Neural progenitor cell (in vitro differentiated cells): ENCODE data around the gene SNX1. TPM values are rescaled to one million over a fixed set of nuclear protein-coding genes. Genes with fewer than 3 reads are reported as not detected.
"Not testable (repeated sequence)": the region's sequence is repeated elsewhere in the genome, so short reads cannot be mapped to it uniquely, and the experiment has no call there.

Experiments used
- DNase-seq: peaks from one replicate; pipeline ENCODE4 v3.0.0-alpha.2; 2016; ENCODE audit warnings: low spot score
- H2AFZ ChIP-seq: fragments of 200-600 bp; sonication (generic); replicated peaks from 2 replicates; pipeline ENCODE4 v1.6.1; 2016; ENCODE audit warnings: antibody characterized with exemption
- H3F3A ChIP-seq: fragments of 200-600 bp; sonication (generic); 2 replicates; pipeline ENCODE4 v1.6.1; 2016; ENCODE audit warnings: antibody characterized with exemption, low read depth
- H3K27ac ChIP-seq: fragments of 200-600 bp; sonication (generic); 2 replicates; pipeline ENCODE4 v1.5.1; 2016; ENCODE audit warnings: mild to moderate bottlenecking
- H3K27me3 ChIP-seq: fragments of 200-600 bp; sonication (generic); 2 replicates; pipeline ENCODE4 v1.6.1; 2016; ENCODE audit warnings: mild to moderate bottlenecking, moderate library complexity
- H3K36me3 ChIP-seq: fragments of 200-600 bp; sonication (generic); 2 replicates; pipeline ENCODE4 v1.5.1; 2016
- H3K4me1 ChIP-seq: fragments of 200-600 bp; sonication (generic); 2 replicates; pipeline ENCODE4 v1.6.1; 2016; ENCODE audit warnings: mixed run types
- H3K4me2 ChIP-seq: fragments of 200-600 bp; sonication (generic); 2 replicates; pipeline ENCODE4 v1.6.1; 2016
- H3K4me3 ChIP-seq: fragments of 200-600 bp; sonication (generic); 2 replicates; pipeline ENCODE4 v1.5.1; 2016
- H3K79me2 ChIP-seq: fragments of 200-600 bp; sonication (generic); 2 replicates; pipeline ENCODE4 v1.6.1; 2016; ENCODE audit warnings: low read depth
- H3K9ac ChIP-seq: fragments of 200-600 bp; sonication (generic); 2 replicates; pipeline ENCODE4 v1.6.1; 2016
- H3K9me3 ChIP-seq: fragments of 200-600 bp; sonication (generic); 2 replicates; pipeline ENCODE4 v1.5.1; 2016; ENCODE audit warnings: low read depth
- H4K20me1 ChIP-seq: fragments of 200-600 bp; sonication (generic); 2 replicates; pipeline ENCODE4 v1.6.1; 2016; ENCODE audit warnings: low read depth
- H3K27ac Mint-ChIP-seq: 3 replicates; pipeline ENCODE4 v1.8.0; 2021; ENCODE audit warnings: mixed read lengths
- H3K27me3 Mint-ChIP-seq: 2 replicates; pipeline ENCODE4 v1.8.0; 2022; ENCODE audit warnings: low read depth, mild to moderate bottlenecking, inconsistent platforms, moderate library complexity, mixed read lengths; ENCODE audit not compliant: insufficient read depth
- H3K36me3 Mint-ChIP-seq: 3 replicates; pipeline ENCODE4 v1.8.0; 2021; ENCODE audit warnings: mixed read lengths
- H3K4me1 Mint-ChIP-seq: 3 replicates; pipeline ENCODE4 v1.8.0; 2021; ENCODE audit warnings: mixed read lengths
- H3K4me3 Mint-ChIP-seq: 3 replicates; pipeline ENCODE4 v1.8.0; 2021; ENCODE audit warnings: mild to moderate bottlenecking, moderate library complexity, mixed read lengths
- H3K9me3 Mint-ChIP-seq: 3 replicates; pipeline ENCODE4 v1.8.0; 2020; ENCODE audit warnings: mixed read lengths
- EZH2 ChIP-seq: fragments of 200-600 bp; sonication (generic); IDR thresholded peaks from 2 replicates; pipeline ENCODE4 v1.6.1; 2017; ENCODE audit warnings: antibody characterized with exemption, mild to moderate bottlenecking, moderate library complexity
- EZH2phosphoT487 ChIP-seq: fragments of 200-600 bp; sonication (generic); IDR thresholded peaks from 2 replicates; pipeline ENCODE4 v1.6.1; 2017; ENCODE audit warnings: antibody characterized with exemption
- total RNA-seq: library from RNA; depleted of rRNA; stranded (reverse); fragments of >200 nt; gene quantifications from 2 replicates; pipeline ENCODE4 v1.2.3, GENCODE V29; 2015; ENCODE audit warnings: low replicate concordance
- TF ChIP-seq, protein P1 (sequence below): fragments of 200-600 bp; sonication (generic); IDR thresholded peaks from 2 replicates; pipeline ENCODE4 v1.5.1; 2017; ENCODE audit warnings: antibody characterized with exemption, mild to moderate bottlenecking

The SNX1 gene
- total RNA-seq, 1 donor from 2014 or later: 24.0 TPM

DNA sequence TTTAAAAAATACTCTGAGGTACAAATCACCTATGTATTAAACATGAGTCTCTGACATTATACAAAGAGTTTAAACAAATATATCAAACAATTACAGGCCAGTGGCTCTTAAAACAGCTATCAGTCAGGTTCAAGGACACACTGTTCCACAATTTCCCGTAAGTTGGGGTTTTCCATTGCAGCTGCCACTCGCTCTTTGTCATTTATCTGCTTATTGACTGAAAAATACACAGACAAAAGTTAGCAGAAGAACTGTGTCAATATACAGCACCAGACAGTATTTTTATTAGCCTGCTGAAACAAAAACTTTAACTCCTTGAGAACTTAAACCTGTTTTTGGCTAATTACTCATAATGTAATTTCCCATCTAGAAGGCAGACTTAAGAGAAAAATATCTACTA lies 23.0 kb upstream of the SNX1 start:
- no peak overlapping the region for H3K4me3 ChIP-seq
- no peaks in the 10 kb centered on the region for H4K20me1 ChIP-seq
- TF ChIP-seq EZH2: no peak
- TF ChIP-seq, protein P1, sequence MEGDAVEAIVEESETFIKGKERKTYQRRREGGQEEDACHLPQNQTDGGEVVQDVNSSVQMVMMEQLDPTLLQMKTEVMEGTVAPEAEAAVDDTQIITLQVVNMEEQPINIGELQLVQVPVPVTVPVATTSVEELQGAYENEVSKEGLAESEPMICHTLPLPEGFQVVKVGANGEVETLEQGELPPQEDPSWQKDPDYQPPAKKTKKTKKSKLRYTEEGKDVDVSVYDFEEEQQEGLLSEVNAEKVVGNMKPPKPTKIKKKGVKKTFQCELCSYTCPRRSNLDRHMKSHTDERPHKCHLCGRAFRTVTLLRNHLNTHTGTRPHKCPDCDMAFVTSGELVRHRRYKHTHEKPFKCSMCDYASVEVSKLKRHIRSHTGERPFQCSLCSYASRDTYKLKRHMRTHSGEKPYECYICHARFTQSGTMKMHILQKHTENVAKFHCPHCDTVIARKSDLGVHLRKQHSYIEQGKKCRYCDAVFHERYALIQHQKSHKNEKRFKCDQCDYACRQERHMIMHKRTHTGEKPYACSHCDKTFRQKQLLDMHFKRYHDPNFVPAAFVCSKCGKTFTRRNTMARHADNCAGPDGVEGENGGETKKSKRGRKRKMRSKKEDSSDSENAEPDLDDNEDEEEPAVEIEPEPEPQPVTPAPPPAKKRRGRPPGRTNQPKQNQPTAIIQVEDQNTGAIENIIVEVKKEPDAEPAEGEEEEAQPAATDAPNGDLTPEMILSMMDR: no peak
- no peak for TF ChIP-seq EZH2phosphoT487

DNA sequence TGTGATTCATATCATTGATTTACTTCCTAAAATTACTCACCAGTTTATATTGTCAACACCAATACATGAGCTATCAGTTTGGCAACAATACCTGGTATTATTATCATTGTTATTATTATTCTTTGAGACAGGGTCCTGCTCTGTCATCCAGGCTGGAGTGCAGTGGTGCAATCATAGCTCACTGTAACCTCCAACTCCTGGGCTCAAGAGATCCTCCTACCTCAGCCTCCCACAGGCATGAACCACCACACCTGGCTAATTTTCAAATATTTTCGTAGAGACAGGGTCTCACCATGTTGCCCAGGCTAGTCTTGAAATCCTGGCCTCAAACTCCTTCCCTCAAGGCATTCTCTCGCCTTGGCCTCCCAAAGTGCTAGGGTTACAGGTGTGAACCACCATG lies 22.3 kb upstream of the SNX1 start:
- not testable (repeated sequence) for H3K4me3 Mint-ChIP-seq, H3K27me3 Mint-ChIP-seq, H3K9me3 Mint-ChIP-seq, H3K79me2 ChIP-seq, H3K27ac ChIP-seq, H4K20me1 ChIP-seq, DNase-seq, H3K4me2 ChIP-seq, H3K27ac Mint-ChIP-seq, H3K36me3 ChIP-seq, H2AFZ ChIP-seq, H3K9ac ChIP-seq, H3F3A ChIP-seq, H3K4me1 Mint-ChIP-seq, H3K4me1 ChIP-seq, H3K4me3 ChIP-seq, H3K9me3 ChIP-seq, H3K27me3 ChIP-seq
- peaks cover 11% of the 10 kb centered on the region for H3K36me3 Mint-ChIP-seq

More for the DNA sequence above, 23.0 kb upstream of the SNX1 start:
- Histone ChIP-seq H3K36me3 (peaks cover 8% of the 10 kb centered on the region), H3K4me2 (no peak overlapping the region), H3K27ac (no peak overlapping the region), H3K9me3 (no peaks in the 10 kb centered on the region), H3F3A (no peaks in the 10 kb centered on the region), H2AFZ (no peak overlapping the region), H3K27me3 (no peaks in the 10 kb centered on the region), H3K79me2 (peaks cover 7% of the 10 kb centered on the region), H3K4me1 (no peaks in the 10 kb centered on the region), H3K9ac (no peak overlapping the region)
- H3K27me3 Mint-ChIP-seq: no peaks in the 10 kb centered on the region
- DNase-seq: no peak
- peaks cover 11% of the 10 kb centered on the region for H3K36me3 Mint-ChIP-seq
- no peaks in the 10 kb centered on the region for H3K9me3 Mint-ChIP-seq
- peaks cover under 1% of the 10 kb centered on the region for H3K4me1 Mint-ChIP-seq
- no peak overlapping the region for H3K4me3 Mint-ChIP-seq
- H3K27ac Mint-ChIP-seq: no peak overlapping the region

DNA sequence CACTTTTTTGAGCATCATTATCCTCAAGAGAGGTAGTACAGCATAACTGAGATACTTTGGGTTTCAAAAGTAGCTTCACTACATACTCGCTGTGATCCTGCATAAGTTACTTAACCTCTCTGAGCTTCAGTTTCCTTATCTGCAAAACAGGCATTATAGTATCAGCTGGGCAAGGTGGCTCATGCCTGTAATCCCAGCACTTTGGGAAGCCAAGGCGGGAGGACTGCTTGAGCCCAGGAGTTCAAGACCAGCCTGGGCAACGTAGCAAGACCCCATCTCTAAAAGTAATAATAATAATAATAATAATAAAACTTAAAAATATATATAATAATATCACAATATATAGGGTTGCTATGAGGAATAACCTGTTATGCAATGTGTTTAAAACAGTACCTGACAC lies 13.0 kb upstream of the SNX1 start:
- Mint-ChIP-seq H3K4me3 (no peak overlapping the region), H3K9me3 (no peaks in the 10 kb centered on the region), H3K27me3 (peaks cover 3% of the 10 kb centered on the region), H3K27ac (no peak overlapping the region), H3K36me3 (peaks cover 13% of the 10 kb centered on the region), H3K4me1 (no peaks in the 10 kb centered on the region)
- Histone ChIP-seq H3F3A (no peaks in the 10 kb centered on the region), H2AFZ (no peak overlapping the region), H3K9ac (no peak overlapping the region), H3K9me3 (no peaks in the 10 kb centered on the region), H4K20me1 (no peaks in the 10 kb centered on the region), H3K27me3 (no peaks in the 10 kb centered on the region), H3K4me3 (no peak overlapping the region), H3K79me2 (peaks cover 7% of the 10 kb centered on the region), H3K27ac (no peak overlapping the region), H3K4me2 (no peak overlapping the region), H3K36me3 (peaks cover 6% of the 10 kb centered on the region), H3K4me1 (no peaks in the 10 kb centered on the region)
- no peak for DNase-seq
- TF ChIP-seq EZH2phosphoT487 (no peak), EZH2 (no peak)
- TF ChIP-seq, protein P1: no peak

DNA sequence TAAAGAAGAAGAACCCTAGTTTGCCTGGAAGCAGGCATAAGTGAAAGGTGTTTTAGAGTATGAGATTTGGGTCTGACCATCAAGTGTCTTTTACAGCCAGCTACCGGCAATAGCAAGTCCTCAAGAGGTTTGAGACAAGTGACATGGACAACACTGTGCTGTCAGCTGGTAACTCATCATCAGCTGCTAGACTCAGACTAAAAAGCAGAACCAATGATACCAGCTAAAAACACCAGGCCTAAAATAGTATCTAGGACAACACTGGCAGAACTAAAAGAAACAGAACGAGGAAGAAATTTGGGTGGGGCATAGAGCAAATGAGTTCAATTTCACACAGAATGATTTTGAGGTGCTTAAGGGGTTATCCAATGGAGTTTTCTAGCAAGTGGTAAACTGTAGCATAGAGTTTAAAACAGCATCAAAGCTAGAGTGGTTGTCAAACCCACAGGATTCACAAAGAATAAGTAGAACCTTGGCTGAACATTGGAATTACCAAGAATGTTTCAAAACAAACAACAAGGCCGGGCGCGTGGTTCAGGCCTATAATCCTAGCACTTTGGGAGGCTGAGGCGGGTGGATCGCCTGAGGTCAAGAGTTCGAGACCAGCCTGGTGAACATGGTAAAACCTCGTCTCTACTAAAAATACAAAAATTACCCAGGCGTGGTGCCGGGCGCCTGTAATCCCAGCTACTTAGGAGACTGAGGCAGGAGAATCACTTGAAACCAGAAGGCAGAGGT lies 6.1 kb upstream of the SNX1 start:
- Mint-ChIP-seq H3K27ac (no peak overlapping the region), H3K9me3 (no peaks in the 10 kb centered on the region), H3K4me3 (no peak overlapping the region), H3K27me3 (no peaks in the 10 kb centered on the region), H3K36me3 (peaks cover 13% of the 10 kb centered on the region), H3K4me1 (peaks cover 25% of the 10 kb centered on the region)
- H3K9ac ChIP-seq: no peak overlapping the region
- no peaks in the 10 kb centered on the region for H3K9me3 ChIP-seq
- H3K4me1 ChIP-seq: peaks cover 9% of the 10 kb centered on the region
- H4K20me1 ChIP-seq: no peaks in the 10 kb centered on the region
- peaks cover 16% of the 10 kb centered on the region for H3K36me3 ChIP-seq
- DNase-seq: no peak
- no peaks in the 10 kb centered on the region for H3K27me3 ChIP-seq
- no peak overlapping the region for H3K4me2 ChIP-seq
- H3K79me2 ChIP-seq: peaks cover 56% of the 10 kb centered on the region
- H3K4me3 ChIP-seq: no peak overlapping the region
- no peak overlapping the region for H3K27ac ChIP-seq
- TF ChIP-seq, protein P1: no peak
- TF ChIP-seq EZH2phosphoT487 (no peak), EZH2 (no peak)
- H3F3A ChIP-seq: peaks cover 4% of the 10 kb centered on the region
- no peak overlapping the region for H2AFZ ChIP-seq
